OCI-LY3 (cell line): ENCODE results near the gene CACNA1B.

Experiments used
- H2AFZ ChIP-seq: fragments of 200-600, 300-600 bp; shearing (Covaris generic); 2 replicates; pipeline ENCODE4 v1.6.0; 2014; ENCODE audit warnings: antibody characterized with exemption, low read depth, low read length
- H3K27ac ChIP-seq: fragments of 200-600, 300-600 bp; sonication (generic); 2 replicates; pipeline ENCODE4 v1.5.1; 2014; ENCODE audit warnings: mild to moderate bottlenecking, low read length, moderate library complexity, mixed read lengths
- H3K27me3 ChIP-seq: fragments of 200-600, 300-600 bp; sonication (generic); 2 replicates; pipeline ENCODE4 v1.6.1; 2014; ENCODE audit warnings: low read depth, low read length, mixed read lengths
- H3K36me3 ChIP-seq: fragments of 200-600, 300-600 bp; sonication (generic); replicated peaks from 2 replicates; pipeline ENCODE3; 2014; ENCODE audit warnings: low read depth, low read length, mixed read lengths
- H3K4me1 ChIP-seq: fragments of 300-600, 200-600 bp; sonication (generic); 2 replicates; pipeline ENCODE4 v1.6.1; 2014; ENCODE audit warnings: low read length, mixed read lengths
- H3K4me2 ChIP-seq: fragments of 200-600, 300-600 bp; sonication (generic); 2 replicates; pipeline ENCODE4 v1.6.1; 2014; ENCODE audit warnings: low read length, mixed read lengths
- H3K4me3 ChIP-seq: fragments of 300-600, 200-600 bp; sonication (generic); 2 replicates; pipeline ENCODE4 v1.5.1; 2014; ENCODE audit warnings: antibody characterized with exemption, mild to moderate bottlenecking, low read length, moderate library complexity
- H3K79me2 ChIP-seq: fragments of 300-600, 200-600 bp; shearing (Covaris generic); 2 replicates; pipeline ENCODE4 v1.6.1; 2014; ENCODE audit warnings: mild to moderate bottlenecking, low read length, mixed read lengths
- H3K9ac ChIP-seq: fragments of 300-600, 200-600 bp; shearing (Covaris generic); 2 replicates; pipeline ENCODE4 v1.6.0; 2014; ENCODE audit warnings: mild to moderate bottlenecking, low read length, moderate library complexity
- H3K9me3 ChIP-seq: fragments of 200-600, 300-600 bp; shearing (Covaris generic); 2 replicates; pipeline ENCODE4 v1.6.1; 2014; ENCODE audit warnings: low read length, mixed read lengths; ENCODE audit not compliant: insufficient read depth
- H4K20me1 ChIP-seq: fragments of 200-600, 300-600 bp; sonication (generic); 2 replicates; pipeline ENCODE4 v1.6.1; 2016; ENCODE audit warnings: low read length, mixed read lengths; ENCODE audit not compliant: insufficient read depth
- CTCF ChIP-seq: fragments of 200-600, 300-600 bp; sonication (generic); IDR thresholded peaks from 2 replicates; pipeline ENCODE4 v1.5.1; 2014; ENCODE audit warnings: antibody characterized with exemption, low read length, low read depth
- EZH2phosphoT487 ChIP-seq: fragments of 200-600 bp; shearing (Covaris generic); IDR thresholded peaks from 2 replicates; pipeline ENCODE4 v1.6.1; 2018; ENCODE audit warnings: antibody characterized with exemption, mixed run types, low read depth

CACNA1B gene

GRCh38 chr9:137969008-137969407, 91.4 kb downstream of the CACNA1B start:
- peaks cover 83% of the 10 kb centered on the region for H3K36me3 ChIP-seq
- no peak overlapping the region for H3K4me3 ChIP-seq
- TF ChIP-seq EZH2phosphoT487 (no peak), CTCF (no peak)
- H3K9ac ChIP-seq = no peak overlapping the region
- H3K4me2 ChIP-seq = no peak overlapping the region
- peaks cover 61% of the 10 kb centered on the region for H3K79me2 ChIP-seq
- H3K27ac ChIP-seq = no peak overlapping the region
- peaks cover 94% of the 10 kb centered on the region for H4K20me1 ChIP-seq
- H2AFZ ChIP-seq = no peak overlapping the region
- H3K9me3 ChIP-seq = no peaks in the 10 kb centered on the region
- H3K27me3 ChIP-seq = no peaks in the 10 kb centered on the region
- no peaks in the 10 kb centered on the region for H3K4me1 ChIP-seq

- peaks cover 55% of the 10 kb centered on the region for H3K79me2 ChIP-seq
These were observed 92.1 kb downstream of the CACNA1B start for GRCh38 chr9:137969685-137970084.

GRCh38 chr9:137970098-137970497, 92.5 kb downstream of the CACNA1B start:
- H3K4me3 ChIP-seq = no peak overlapping the region
- no peaks in the 10 kb centered on the region for H3K4me1 ChIP-seq
- H4K20me1 ChIP-seq = peaks cover 94% of the 10 kb centered on the region
- H3K79me2 ChIP-seq = peaks cover 53% of the 10 kb centered on the region
- no peak overlapping the region for H2AFZ ChIP-seq
- no peak overlapping the region for H3K4me2 ChIP-seq
- no peak for TF ChIP-seq CTCF
- TF ChIP-seq EZH2phosphoT487 = no peak
- H3K36me3 ChIP-seq = peaks cover 88% of the 10 kb centered on the region
- H3K27me3 ChIP-seq = no peaks in the 10 kb centered on the region
- H3K27ac ChIP-seq = no peak overlapping the region
- H3K9me3 ChIP-seq = no peaks in the 10 kb centered on the region
- H3K9ac ChIP-seq = no peak overlapping the region

More at GRCh38 chr9:137969685-137970084, 92.1 kb downstream of the CACNA1B start:
- Histone ChIP-seq H3K9me3 (no peaks in the 10 kb centered on the region), H2AFZ (no peak overlapping the region), H3K36me3 (peaks cover 88% of the 10 kb centered on the region), H3K9ac (no peak overlapping the region), H3K4me1 (no peaks in the 10 kb centered on the region), H3K4me3 (no peak overlapping the region), H3K27ac (no peak overlapping the region), H3K4me2 (no peak overlapping the region), H4K20me1 (peaks cover 94% of the 10 kb centered on the region), H3K27me3 (no peaks in the 10 kb centered on the region)
- TF ChIP-seq EZH2phosphoT487 = no peak
- no peak for TF ChIP-seq CTCF

GRCh38 chr9:137970686-137971476, 93.3 kb downstream of the CACNA1B start:
- H3K79me2 ChIP-seq = peaks cover 51% of the 10 kb centered on the region
- no peak for TF ChIP-seq EZH2phosphoT487
- no peak for TF ChIP-seq CTCF
- H4K20me1 ChIP-seq = peaks cover 95% of the 10 kb centered on the region
- no peaks in the 10 kb centered on the region for H3K4me1 ChIP-seq
- peaks cover 93% of the 10 kb centered on the region for H3K36me3 ChIP-seq
- H3K27ac ChIP-seq = no peak overlapping the region
- no peaks in the 10 kb centered on the region for H3K9me3 ChIP-seq
- no peak overlapping the region for H3K9ac ChIP-seq
- no peak overlapping the region for H2AFZ ChIP-seq
- H3K4me3 ChIP-seq = no peak overlapping the region
- no peak overlapping the region for H3K4me2 ChIP-seq
- no peaks in the 10 kb centered on the region for H3K27me3 ChIP-seq
